Naive B cell (primary cell): Measurements from ENCODE around the gene THSD4. TPM values are rescaled to one million over a fixed set of nuclear protein-coding genes. Genes with fewer than 3 reads are reported as not detected.
"Not testable (repeated sequence)": the region's sequence is repeated elsewhere in the genome, so short reads cannot be mapped to it uniquely, and the experiment has no call there.

Source experiments
- ATAC-seq, 2 donors: fragments of 150-1000 bp; cut with Tn5 transposase; 2 replicates each; pipeline ENCODE4 v1.10.0; 2021; ENCODE audit warnings: low read depth in 2 of 2, mild to moderate bottlenecking in 2 of 2, moderate library complexity in 2 of 2
- DNase-seq: peaks from one replicate; pipeline ENCODE4 v3.0.0; 2022
- H3K27ac Mint-ChIP-seq, 6 donors: one replicate each; pipeline ENCODE4 v1.8.0; 2020 to 2022; ENCODE audit warnings: mild to moderate bottlenecking in 6 of 6, mixed read lengths in 6 of 6, moderate library complexity in 5 of 6, inconsistent platforms in 2 of 6
- H3K27me3 Mint-ChIP-seq, 3 donors: one replicate each; pipeline ENCODE4 v1.8.0; 2021 to 2022; ENCODE audit warnings: mixed read lengths in 3 of 3, mild to moderate bottlenecking in 1 of 3
- H3K36me3 Mint-ChIP-seq, 2 donors: one replicate each; pipeline ENCODE4 v1.8.0; 2020 to 2022; ENCODE audit warnings: mixed read lengths in 2 of 2, inconsistent platforms in 1 of 2, mild to moderate bottlenecking in 1 of 2
- H3K4me1 Mint-ChIP-seq, 3 donors: one replicate each; pipeline ENCODE4 v1.8.0; 2020 to 2022; ENCODE audit warnings: mixed read lengths in 3 of 3, inconsistent platforms in 1 of 3, mild to moderate bottlenecking in 1 of 3, moderate library complexity in 1 of 3
- H3K4me3 Mint-ChIP-seq, 8 donors: one replicate each; pipeline ENCODE4 v1.8.0; 2020 to 2022; ENCODE audit warnings: mild to moderate bottlenecking in 8 of 8, mixed read lengths in 8 of 8, moderate library complexity in 8 of 8, inconsistent platforms in 2 of 8
- H3K9me3 Mint-ChIP-seq, 7 donors: one replicate each; pipeline ENCODE4 v1.8.0; 2020 to 2022; ENCODE audit warnings: mixed read lengths in 7 of 7, mild to moderate bottlenecking in 5 of 7, inconsistent platforms in 2 of 7, moderate library complexity in 1 of 7
- polyA plus RNA-seq, 6 donors: library from polyadenylated mRNA; unstranded; fragments of 300-500 nt; fragmentation: Illumina TruSeq; gene quantifications; one replicate each; pipeline ENCODE4 v1.2.3, GENCODE V29; 2021; ENCODE audit warnings: low read depth in 6 of 6

THSD4 gene
- polyA plus RNA-seq, 6 donors from 2014 or later, result not detected

GRCh38 chr15:71151081-71151480 is 35.8 kb downstream of the THSD4 start:
- H3K4me3 Mint-ChIP-seq, result no peak overlapping the region
- H3K4me1 Mint-ChIP-seq, result no peaks in the 10 kb centered on the region
- H3K27ac Mint-ChIP-seq, result no peak overlapping the region
- peaks cover 0 to 3% (median 0%) of the 10 kb centered on the region in 7 donors for H3K9me3 Mint-ChIP-seq
- DNase-seq, result no peak
- no peak for ATAC-seq
- peaks cover 0 to 6% (median 4%) of the 10 kb centered on the region in 3 donors for H3K27me3 Mint-ChIP-seq
- H3K36me3 Mint-ChIP-seq, result no peaks in the 10 kb centered on the region

DNA sequence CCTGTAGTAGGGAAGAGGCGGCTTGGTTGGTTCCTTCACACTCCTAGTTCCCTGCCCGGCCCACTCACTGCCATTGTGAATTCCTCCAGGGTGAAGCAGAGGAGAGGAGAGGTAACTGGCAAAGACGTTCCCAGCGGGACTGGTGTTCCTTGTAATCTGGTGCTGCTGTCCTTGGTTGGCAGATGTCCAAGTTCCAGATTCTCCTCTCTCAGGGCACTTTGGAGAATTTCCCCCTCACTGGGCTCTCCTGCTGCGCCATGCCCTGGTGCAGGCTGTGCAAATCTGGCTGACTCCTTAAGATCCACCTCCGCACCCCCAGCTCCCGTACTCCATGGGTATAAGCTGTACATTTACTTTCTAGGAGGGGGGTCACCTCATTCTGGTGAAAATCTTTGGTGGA is 37.3 kb downstream of the THSD4 start:
- Mint-ChIP-seq H3K36me3 (no peaks in the 10 kb centered on the region), H3K4me3 (no peak overlapping the region), H3K27ac (no peak overlapping the region), H3K27me3 (peaks cover 0 to 1% (median 0%) of the 10 kb centered on the region in 3 donors), H3K9me3 (peaks cover 0 to 1% (median 0%) of the 10 kb centered on the region in 7 donors), H3K4me1 (no peaks in the 10 kb centered on the region)
- no peak for ATAC-seq
- DNase-seq, result no peak

GRCh38 chr15:71153823-71154524 is 38.7 kb downstream of the THSD4 start:
- Mint-ChIP-seq H3K27ac (no peak overlapping the region), H3K4me1 (no peaks in the 10 kb centered on the region), H3K9me3 (peaks cover 0 to 2% (median 0%) of the 10 kb centered on the region in 7 donors), H3K27me3 (no peaks in the 10 kb centered on the region), H3K4me3 (no peak overlapping the region), H3K36me3 (no peaks in the 10 kb centered on the region)
- ATAC-seq, result no peak
- no peak for DNase-seq

DNA sequence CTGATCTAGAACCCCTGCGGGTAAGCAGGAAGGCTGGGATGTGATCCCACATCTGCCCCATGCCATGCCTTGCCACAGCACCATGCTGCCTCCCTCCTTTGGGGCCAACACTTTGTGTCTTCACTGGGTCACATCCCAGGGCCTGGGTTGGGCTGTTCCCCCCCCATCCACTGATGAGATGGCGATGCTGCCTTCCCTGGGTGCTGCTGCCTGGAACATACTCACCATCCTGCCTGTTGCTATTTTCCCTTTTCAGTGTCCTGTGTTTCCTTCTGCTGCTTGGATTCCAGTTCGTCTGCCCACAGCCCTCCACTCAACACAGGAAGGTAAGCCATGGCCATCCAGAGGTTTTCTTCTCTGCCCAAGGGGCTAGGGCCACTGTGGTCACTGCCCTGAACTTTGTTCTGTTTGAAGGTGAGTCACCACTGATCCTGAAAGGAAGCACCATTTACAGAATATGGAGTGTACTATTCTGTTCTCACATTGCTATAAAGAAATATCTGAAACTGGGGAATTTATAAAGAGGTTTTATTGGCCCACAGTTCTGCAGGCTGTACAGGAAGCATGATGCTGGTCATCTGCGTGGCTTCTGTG is 39.4 kb downstream of the THSD4 start:
- H3K36me3 Mint-ChIP-seq, result no peaks in the 10 kb centered on the region
- H3K27me3 Mint-ChIP-seq, result no peaks in the 10 kb centered on the region
- ATAC-seq (no peak), DNase-seq (no peak)
- H3K27ac Mint-ChIP-seq, result peak overlapping the region in 1 of 6 donors; percentile 22
- no peaks in the 10 kb centered on the region for H3K4me1 Mint-ChIP-seq
- peaks cover 0 to 2% (median 0%) of the 10 kb centered on the region in 7 donors for H3K9me3 Mint-ChIP-seq
- no peak overlapping the region for H3K4me3 Mint-ChIP-seq

- ATAC-seq (no peak), DNase-seq (no peak)
- Mint-ChIP-seq H3K4me3 (no peak overlapping the region), H3K27ac (no peak overlapping the region), H3K4me1 (no peaks in the 10 kb centered on the region), H3K36me3 (no peaks in the 10 kb centered on the region), H3K9me3 (peaks cover 0 to 2% (median 0%) of the 10 kb centered on the region in 7 donors), H3K27me3 (peaks cover 0 to 6% (median 0%) of the 10 kb centered on the region in 3 donors)
Observed at GRCh38 chr15:71155534-71155933, 40.3 kb downstream of the THSD4 start.

DNA sequence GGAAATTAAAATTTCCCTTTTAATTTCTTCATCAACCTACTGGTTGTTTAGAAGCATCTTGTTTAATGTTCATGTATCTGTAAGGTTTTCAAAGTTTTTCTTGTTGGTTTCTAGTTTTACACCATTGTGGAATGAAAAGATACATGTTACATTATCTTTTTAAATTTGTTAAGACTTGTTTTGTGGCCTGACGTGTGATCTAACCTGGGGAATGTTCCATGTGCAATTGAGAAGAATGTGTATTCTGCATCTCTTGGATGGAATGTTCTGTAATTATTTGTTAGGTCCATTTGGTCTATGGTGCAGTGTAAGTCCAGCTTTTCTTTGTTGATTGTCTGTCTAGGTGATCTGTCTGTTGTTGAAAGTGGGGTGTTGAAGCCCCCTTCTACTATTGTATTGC is 45.7 kb downstream of the THSD4 start:
- Mint-ChIP-seq H3K4me1 (no peaks in the 10 kb centered on the region), H3K36me3 (peaks cover 0 to 13% of the 10 kb centered on the region in 2 donors), H3K9me3 (peaks cover 4 to 24% (median 16%) of the 10 kb centered on the region in 7 donors), H3K27me3 (peaks cover 19 to 25% (median 19%) of the 10 kb centered on the region in 3 donors), H3K27ac (no peak overlapping the region), H3K4me3 (no peak overlapping the region)
- ATAC-seq, result no peak
- DNase-seq, result no peak

GRCh38 chr15:71162309-71162708 is 47.0 kb downstream of the THSD4 start:
- Mint-ChIP-seq H3K27me3 (peaks cover 20 to 28% (median 25%) of the 10 kb centered on the region in 3 donors), H3K4me3 (no peak overlapping the region), H3K27ac (no peak overlapping the region), H3K4me1 (no peaks in the 10 kb centered on the region), H3K9me3 (peaks cover 4 to 24% (median 16%) of the 10 kb centered on the region in 7 donors), H3K36me3 (peaks cover 0 to 13% of the 10 kb centered on the region in 2 donors)
- no peak for DNase-seq
- ATAC-seq, result no peak

GRCh38 chr15:71164606-71165005 is 49.3 kb downstream of the THSD4 start:
- peaks cover 0 to 13% of the 10 kb centered on the region in 2 donors for H3K36me3 Mint-ChIP-seq
- not testable (repeated sequence) for DNase-seq, ATAC-seq, H3K4me3 Mint-ChIP-seq, H3K4me1 Mint-ChIP-seq, H3K27ac Mint-ChIP-seq
- peaks cover 20 to 28% (median 25%) of the 10 kb centered on the region in 3 donors for H3K27me3 Mint-ChIP-seq
- peaks cover 4 to 29% (median 19%) of the 10 kb centered on the region in 7 donors for H3K9me3 Mint-ChIP-seq

GRCh38 chr15:71167445-71168165 is 52.3 kb downstream of the THSD4 start:
- ATAC-seq (no peak), DNase-seq (no peak)
- Mint-ChIP-seq H3K36me3 (peaks cover 4 to 5% of the 10 kb centered on the region in 2 donors), H3K27me3 (peaks cover 10 to 24% (median 12%) of the 10 kb centered on the region in 3 donors), H3K4me1 (no peaks in the 10 kb centered on the region), H3K9me3 (peaks cover 4 to 33% (median 24%) of the 10 kb centered on the region in 7 donors), H3K4me3 (no peak overlapping the region), H3K27ac (no peak overlapping the region)

GRCh38 chr15:71168166-71168834 is 53.0 kb downstream of the THSD4 start:
- DNase-seq (no peak), ATAC-seq (no peak)
- Mint-ChIP-seq H3K4me1 (no peaks in the 10 kb centered on the region), H3K27ac (peak overlapping the region in 1 of 6 donors; percentile 29), H3K27me3 (peaks cover 10 to 19% (median 12%) of the 10 kb centered on the region in 3 donors), H3K9me3 (peaks cover 4 to 32% (median 19%) of the 10 kb centered on the region in 7 donors), H3K4me3 (no peak overlapping the region), H3K36me3 (peaks cover under 1 to 4% of the 10 kb centered on the region in 2 donors)

- DNase-seq (no peak), ATAC-seq (no peak)
- Mint-ChIP-seq H3K27ac (no peak overlapping the region), H3K36me3 (peaks cover 8 to 10% of the 10 kb centered on the region in 2 donors), H3K4me1 (no peaks in the 10 kb centered on the region), H3K9me3 (peaks cover 10 to 40% (median 23%) of the 10 kb centered on the region in 7 donors), H3K27me3 (peaks cover 7 to 17% (median 10%) of the 10 kb centered on the region in 3 donors), H3K4me3 (no peak overlapping the region)
Observed at GRCh38 chr15:71170163-71170562, 54.9 kb downstream of the THSD4 start.

- Mint-ChIP-seq H3K9me3 (peaks cover 6 to 40% (median 22%) of the 10 kb centered on the region in 7 donors), H3K4me1 (no peaks in the 10 kb centered on the region), H3K27ac (no peak overlapping the region), H3K27me3 (peaks cover 0 to 7% (median 0%) of the 10 kb centered on the region in 3 donors), H3K36me3 (peaks cover 8 to 10% of the 10 kb centered on the region in 2 donors), H3K4me3 (no peak overlapping the region)
- ATAC-seq (no peak), DNase-seq (no peak)
Observed at GRCh38 chr15:71171195-71171594, 55.9 kb downstream of the THSD4 start.

GRCh38 chr15:71174360-71174759 is 59.1 kb downstream of the THSD4 start:
- H3K4me3 Mint-ChIP-seq, H3K36me3 Mint-ChIP-seq, DNase-seq, H3K27ac Mint-ChIP-seq, H3K27me3 Mint-ChIP-seq, ATAC-seq, H3K4me1 Mint-ChIP-seq: not testable (repeated sequence)
- peaks cover 6 to 40% (median 19%) of the 10 kb centered on the region in 7 donors for H3K9me3 Mint-ChIP-seq
